ENCODE data around the gene IFITM10.
"Not testable (repeated sequence)": the region's sequence is repeated elsewhere in the genome, so short reads cannot be mapped to it uniquely, and the experiment has no call there.

Gene IFITM10

DNA sequence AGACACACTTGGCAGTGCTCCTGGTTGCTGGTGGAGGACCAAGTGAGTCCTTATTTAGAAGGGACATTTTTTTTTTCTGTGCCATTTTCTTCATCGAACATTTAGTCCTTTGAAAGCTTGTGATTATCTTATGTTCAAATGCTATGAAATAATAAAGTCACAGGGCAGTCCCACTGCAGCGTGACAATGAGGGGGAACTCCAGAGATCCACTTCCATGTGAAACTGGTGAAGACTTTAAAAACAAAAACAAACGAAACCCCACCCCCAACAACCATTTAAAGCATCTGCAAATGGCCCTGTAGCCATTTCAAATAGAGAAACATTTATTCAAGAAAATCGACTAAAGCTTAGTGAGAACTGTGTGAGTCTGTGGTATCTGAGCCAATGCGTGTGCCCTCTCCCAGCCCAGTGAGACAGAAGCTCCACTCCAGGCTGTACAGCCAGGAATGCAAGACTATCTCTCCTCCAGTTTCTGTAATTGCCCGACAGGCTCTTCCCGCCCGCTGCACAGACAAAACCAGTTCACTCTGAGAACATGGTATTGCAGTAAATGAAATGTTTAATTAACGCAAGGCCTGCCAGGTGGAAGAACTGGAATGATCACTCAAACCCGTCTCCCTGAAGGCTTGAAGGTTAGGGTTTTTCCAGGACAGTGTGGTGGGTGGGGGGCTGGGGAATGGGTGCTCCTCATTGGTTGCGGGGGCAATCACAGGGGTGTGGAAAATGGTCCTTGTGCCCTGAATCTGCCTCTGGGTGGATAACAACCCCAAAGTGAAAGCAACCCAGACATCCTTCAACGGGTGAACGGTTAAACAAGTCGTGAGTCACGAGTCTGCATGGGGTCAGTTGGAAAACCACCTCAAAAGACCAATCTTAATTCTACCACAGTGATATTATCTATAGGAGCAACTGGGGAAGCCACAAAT is 45.0 kb downstream of the IFITM10 start:
- no peak for DNase-seq

DNA sequence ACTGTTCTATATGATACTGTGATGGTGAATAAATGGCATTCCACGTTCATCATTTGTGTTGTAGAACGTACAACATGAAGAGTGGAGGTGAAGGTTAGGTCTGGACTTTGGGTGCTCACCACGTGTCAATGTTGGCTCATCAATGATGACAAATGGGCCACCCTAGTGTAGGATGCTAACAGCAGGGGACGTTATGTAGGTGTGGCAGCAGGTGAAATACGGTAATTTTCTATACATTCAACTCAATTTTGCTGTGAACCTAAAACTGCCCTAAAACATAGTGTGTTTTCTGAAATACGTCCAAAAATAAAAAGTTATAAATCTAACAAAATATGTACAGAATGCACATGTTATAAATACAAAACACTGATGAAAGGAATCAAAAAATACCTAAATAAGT is 47.2 kb downstream of the IFITM10 start:
- no peak for DNase-seq

DNA sequence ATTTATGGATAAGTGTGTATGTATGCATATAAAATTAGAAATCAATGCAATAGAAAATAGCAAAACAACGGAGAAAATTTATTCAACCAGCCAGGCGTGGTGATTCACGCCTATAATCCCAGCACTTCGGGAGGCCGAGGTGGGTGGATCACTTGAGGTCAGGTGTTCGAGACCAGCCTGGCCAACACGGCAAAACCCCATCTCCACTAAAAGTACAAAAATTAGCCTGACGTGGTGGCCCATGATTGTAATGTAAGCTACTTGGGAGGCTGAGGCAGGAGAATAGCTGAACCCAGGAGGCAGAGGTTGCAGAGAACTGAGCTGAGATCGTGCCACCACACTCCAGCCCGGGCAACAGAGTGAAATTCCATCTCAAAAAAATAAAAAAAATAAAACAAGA is 47.9 kb downstream of the IFITM10 start:
- no peak for DNase-seq

DNA sequence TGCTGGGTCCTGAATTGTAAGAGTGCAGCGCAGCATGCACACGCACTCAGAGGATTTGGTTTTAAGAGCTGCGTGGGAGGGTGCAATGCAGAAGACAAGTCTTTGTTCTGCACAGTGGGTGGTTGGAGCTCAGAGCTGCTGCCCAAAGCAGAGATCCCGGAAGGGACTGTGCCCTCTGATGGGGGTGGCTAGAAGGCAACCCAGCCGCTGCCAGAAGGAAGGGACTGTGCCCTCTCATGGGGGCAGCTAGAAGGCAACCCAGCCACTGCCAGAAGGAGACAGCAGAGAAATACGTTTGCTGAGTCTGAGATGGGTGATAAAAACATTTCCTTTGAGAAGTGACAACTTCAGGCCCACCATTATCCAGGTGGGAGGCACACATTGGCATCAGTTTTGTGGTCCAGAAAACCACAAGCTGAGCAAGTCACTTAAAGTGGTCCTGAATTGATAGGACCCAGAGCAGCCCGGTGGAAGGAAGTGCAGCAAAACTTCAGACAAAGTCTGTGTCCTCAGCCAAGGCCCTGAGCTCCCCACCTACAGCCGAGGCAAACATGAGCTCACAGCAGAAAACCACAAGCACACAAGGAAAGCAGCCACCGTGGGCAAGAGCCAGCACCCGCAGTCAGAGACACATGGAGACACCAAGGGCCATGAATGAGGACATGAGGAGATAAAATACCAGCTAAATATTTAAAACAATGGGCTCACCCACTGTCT is 49.1 kb downstream of the IFITM10 start:
- no peak for DNase-seq

DNA sequence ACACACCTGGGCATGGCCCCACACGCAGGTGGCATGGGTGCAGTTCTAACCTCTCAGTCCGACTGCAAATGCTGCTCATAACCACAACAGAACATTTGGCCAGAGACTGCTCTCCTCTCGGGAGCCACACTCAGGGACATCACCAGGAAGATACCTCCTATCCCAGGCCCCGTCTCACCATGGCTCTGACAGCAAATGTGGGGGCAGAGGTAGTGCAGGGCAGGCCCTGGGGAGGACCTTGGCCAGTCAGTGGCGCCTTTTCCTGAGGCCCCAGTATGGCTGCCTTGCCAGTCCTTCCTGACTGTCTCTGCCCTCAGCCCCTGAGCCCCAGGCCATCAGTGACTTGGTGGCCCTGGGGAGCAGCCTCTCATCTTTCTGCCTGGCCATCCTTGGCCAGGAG is 50.6 kb downstream of the IFITM10 start:
- no peak for DNase-seq

DNA sequence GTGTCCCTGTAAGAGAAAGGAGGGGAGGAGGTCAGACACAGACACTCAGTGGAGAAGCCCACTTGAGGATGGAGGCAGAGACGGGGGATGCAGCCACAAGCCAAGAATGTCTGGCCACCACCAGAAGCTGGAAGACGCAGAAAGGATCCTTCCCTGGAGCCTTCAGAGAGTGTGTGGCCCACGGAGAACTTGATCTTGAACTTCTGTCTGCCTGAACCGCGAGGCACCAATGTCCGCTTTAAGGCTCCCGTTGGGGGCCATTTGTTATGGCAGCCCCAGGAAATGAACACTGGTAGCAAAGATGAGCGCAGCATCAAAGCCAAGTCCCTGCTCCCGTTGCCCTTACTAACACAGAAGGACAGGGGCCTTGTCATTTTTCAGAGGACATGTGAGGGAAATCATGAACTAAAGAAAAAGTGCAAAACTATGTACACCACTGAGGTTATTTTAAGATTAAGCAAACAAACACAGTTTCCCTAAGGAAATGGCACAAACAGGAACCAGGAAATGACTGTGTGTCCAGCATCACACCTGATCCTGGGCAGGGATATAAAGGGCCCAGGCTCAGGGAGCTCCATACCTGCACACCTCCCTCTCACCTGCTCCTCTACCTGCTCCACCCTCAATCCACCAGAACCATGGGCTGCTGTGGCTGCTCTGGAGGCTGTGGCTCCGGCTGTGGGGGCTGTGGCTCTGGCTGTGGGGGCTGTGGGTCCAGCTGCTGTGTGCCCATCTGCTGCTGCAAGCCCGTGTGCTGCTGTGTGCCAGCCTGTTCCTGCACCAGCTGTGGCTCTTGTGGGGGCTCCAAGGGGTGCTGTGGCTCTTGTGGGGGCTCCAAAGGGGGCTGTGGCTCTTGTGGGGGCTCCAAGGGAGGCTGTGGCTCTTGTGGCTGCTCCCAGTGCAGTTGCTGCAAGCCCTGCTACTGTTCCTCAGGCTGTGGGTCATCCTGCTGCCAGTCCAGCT is 53.5 kb downstream of the IFITM10 start, which contains the start of gene KRTAP5-6:
TSS of gene KRTAP5-6 (plus strand) at position 588 of the 963 bp plus-strand sequence. CDS start at position 639, 51 bp downstream.
- no peak for DNase-seq

DNA sequence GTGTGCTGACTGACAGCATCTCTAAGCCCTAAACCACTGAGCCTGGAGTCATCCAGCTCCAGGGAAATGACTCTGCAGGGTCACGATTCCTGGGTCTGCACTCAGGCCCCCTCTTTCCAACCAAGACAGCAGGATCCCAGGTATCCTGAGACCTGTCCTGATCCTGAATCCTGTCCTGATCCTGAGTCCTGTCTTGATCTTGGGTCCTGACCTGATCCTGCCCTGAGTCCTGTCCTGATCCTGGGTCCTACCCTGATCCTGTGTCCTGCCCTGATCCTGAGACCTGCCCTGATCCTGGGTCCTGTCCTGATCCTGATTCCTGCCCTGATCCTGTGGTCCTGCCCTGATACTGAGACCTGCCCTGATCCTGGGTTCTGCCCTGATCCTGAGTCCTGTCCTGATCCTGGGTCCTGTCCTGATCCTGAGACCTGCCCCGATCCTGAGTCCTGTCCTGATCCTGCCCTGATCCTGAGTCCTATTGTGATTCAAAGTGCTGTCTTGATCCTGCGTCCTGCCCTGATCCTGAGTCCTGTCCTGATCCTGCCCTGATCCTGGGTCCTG is 54.8 kb downstream of the IFITM10 start:
- no peak for DNase-seq

DNA sequence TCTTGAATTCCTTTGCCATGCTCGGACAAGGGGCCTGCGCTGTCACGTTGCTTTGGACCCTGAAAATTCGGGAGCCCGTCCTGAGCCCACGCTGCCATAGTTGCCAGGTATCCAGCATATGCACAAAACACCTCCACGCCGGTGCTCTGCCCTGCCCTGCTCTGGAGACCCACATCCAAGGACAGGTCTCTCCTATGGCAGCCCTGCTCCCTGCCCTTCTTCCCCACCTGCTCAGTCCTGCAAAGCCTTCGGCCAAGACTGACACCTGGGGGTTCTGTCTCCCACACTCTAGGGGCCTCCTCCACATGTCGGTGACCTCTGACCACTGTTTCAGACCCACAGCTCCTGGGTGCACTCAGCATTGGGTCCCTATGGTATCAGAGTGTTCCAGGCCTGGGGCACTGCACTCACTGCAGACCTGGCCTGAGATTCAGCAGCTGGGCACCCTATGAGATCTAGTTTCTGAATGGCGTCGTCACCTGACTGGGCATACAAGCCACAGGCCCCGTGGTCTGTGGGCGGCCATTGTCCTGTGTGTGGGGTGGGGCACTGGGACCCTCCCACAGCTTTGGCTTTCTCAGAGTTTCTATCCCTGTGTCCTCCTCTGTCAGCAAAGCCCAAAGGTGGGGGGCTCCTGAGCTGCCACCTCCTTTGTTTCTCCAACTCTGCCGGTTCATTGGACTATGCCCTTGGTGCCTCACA is 55.4 kb downstream of the IFITM10 start:
- no peak for DNase-seq

DNA sequence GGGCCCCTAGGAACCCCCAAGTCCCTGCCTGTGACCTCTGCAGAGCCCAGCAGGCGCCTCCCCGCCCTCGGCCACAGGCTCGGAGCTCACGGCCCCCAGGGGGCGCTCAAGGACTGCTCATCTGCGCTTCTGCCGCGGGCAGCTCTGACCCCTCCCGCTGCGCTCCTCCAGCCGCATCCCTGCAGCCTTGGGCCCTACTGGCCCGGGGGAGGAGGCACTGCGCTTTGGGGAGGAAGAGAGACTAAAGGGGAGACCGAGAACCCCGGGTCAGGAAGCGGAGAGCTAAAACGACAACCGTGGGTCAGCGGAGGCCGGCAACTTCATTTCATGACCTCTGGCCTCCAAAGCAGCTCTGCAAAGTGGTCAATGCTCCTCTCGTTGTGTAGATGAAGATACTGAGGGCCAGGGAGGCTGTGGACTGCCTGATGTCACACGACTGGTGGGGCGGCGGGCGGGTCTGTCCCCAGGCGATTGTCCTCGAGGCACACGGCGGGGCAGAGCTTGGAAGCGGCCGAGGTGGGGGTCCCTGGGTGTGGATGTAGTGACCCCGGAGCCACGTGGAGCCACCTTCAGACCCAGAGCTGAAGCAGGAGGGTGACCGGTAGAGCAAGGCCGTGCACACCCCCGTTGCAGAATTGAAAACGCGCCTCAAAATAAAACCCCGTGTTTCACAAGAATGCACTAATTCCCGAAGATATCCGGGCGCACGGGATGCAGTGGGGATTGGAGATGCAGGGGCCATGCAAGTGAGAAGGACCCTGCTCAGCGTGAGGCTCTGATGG is 56.1 kb downstream of the IFITM10 start:
- peak; percentile 83 to 88 for DNase-seq

DNA sequence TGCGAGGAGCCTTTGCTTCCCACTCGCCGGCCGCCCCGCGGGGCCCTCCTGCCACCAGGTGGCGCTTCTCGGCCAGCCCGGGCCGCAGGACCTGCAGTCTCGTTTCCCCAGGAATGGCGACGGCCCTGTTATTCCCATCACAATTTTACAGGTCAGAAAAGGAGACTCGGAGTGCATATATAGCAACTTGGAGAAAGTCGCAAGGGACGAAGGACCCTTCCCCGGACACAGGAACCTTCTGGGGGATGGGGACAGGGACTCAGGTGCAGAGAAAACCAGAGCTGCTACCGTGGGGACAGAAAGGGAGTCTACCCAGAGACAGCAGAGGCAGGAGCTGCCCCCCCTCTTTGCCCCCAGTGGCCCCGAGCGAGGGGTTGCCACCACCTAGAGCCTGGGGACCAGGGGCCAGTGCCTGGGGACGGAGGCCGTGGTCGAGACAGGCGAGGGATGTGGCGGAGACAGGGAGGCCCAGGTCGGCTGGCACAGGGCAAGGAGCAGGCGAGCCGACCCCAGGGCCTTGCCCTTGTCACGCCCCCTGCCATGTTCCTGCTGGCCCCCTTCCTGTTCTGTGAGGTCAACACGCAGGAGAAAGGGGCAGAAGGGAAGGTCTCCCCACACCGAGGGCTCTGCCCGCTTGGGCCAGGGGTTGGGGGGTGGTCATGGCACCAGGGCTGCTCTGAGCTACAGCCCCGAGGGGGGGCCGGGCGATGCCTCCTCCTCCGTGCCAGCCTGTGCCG is 56.9 kb downstream of the IFITM10 start:
- peak; percentile 76 to 79 for DNase-seq

DNA sequence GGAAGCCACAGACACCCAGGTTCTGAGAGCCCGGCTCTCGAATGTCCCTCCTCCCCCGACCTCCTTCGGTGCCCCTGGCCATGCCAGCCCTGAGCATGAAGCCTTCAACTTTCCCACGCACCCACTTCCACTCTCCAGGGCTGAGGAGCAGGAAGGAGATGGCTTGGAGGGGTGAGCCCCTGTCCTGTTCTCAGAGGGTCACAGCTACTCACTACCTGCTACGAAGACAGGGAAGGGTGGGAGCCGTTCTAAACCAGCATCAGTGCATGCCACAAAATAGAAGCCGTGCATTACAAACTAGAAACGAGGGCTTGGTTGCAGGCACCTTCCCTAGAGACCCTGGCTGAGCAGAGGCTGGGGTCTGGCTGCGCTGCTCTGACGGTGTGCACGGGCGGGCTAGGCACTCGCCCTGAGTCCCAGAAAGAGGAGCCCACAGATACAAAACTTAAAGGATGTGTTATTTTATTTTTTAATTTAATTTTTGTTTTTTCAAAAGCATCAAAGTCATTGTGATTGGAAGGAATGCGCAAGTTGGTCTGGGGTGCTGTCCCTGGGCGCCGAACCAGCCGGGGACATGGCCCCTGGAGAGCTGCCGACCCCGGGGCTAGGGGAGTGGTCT is 57.6 kb downstream of the IFITM10 start:
- no peak for DNase-seq

DNA sequence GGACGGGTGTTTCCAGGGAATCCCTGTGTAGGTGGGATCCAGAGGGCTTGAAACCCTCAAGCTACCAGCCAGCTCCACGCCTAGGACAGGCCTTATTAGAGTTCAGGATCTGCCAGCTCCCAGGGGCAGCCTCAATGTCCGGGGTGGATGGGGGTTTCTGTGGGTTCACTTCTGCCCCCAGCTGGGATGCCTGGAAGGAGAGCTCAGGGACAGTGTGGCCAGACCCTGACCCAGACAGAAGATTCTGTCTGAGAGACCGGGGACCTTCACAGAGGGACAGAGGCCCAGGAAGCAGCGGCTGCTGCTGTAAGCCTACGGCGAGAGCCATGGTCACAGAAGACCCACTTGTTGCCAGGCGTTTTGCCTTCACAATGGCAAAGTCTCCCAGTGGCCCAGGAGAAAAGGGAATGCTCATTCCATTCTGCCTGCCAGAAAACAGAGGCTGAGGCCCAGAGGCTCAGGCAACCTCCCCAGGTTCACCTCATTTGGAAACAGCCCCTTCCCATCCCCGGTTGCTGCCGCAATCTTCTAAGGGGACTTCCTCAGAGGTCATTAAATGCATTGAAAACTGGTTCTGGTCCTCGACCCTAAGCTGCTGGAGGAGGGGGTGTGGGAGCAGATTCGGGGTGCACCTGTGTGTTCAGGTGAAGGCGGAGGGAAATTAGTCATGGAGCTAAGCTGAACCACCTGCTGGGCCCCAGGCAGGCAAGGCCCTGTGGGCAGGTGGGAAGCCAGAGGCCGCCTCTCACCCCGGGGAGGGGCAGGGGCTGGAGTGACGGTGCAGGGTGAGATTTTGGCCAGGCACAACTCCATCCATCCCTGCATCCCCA is 58.3 kb downstream of the IFITM10 start:
- no peak for DNase-seq

DNA sequence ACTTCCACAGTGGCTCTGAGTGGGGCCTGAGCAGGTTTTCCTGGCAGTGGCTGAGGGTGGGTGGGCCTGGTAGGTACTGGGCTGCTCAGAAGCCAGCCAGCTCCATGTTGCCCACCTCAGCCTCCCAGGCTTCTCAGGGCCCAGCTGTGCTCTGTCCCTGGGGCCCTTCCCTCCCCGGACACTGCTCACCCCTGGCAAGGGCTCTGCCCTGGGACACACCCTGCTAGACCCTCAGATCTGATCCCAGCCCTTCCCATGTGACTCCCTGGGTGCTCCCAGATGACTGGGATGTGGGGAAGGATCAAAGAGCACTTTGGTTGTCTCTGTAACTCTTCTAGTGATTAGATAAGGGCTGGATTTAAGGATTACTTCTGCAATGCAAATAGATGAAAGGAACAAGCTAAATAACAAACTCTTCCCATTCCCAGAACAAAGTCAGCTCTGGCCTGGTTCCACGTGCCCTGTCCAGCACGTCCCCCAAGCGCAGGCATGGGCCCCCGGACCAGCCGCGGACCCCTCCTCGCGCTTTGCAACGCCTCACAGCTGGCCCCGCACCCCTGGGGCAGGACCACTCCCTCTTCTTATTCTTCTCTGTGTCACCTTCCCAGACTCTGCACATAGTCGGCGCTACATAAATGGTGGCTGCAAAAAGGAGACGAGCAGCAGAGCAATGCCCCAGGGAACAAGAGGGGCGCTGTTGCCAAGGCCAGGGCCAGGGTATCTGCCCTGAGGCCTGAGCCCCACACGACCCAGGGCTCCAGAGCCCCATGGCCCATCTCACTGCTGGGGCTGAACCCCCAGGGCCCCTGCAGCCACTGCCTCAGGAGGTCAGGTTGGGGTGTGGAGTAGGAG is 59.1 kb downstream of the IFITM10 start:
- no peak for DNase-seq

DNA sequence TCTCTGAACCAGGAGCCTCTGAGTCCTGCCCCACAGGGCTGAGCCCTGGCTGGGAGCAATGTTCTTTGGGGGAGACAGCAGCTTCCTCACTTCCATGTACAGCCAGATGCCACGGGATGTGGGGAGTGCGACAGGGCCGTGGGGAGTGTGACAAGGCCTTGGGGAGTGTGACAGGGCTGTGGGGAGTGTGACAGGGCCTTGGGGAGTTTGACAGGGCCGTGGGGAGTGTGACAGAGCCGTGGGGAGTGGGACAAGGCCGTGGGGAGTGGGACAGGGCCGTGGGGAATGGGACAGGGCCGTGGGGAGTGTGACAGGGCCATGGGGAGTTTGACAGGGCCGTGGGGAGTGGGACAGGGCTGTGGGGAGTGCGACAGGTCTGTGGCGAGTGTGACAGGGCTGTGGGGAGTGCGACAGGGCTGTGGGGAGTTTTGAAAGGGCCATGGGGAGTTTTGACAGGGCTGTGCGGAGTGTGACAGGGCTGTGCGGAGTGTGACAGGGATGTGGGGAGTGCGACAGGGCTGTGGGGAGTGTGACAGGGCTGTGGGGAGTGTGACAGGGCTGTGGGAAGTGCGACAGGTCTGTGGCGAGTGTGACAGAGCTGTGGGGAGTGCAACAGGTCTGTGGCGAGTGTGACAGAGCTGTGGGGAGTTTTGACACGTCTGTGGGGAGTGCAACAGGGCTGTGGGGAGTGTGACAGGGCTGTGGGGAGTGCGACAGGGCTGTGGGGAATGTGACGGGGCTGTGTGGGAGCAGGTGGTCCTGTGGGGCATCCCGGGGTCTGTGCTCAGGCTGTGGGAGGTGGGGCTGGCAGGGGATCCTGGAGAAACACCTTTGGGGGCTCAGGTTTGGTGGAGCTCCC is 60.0 kb downstream of the IFITM10 start:
- no peak for DNase-seq

DNA sequence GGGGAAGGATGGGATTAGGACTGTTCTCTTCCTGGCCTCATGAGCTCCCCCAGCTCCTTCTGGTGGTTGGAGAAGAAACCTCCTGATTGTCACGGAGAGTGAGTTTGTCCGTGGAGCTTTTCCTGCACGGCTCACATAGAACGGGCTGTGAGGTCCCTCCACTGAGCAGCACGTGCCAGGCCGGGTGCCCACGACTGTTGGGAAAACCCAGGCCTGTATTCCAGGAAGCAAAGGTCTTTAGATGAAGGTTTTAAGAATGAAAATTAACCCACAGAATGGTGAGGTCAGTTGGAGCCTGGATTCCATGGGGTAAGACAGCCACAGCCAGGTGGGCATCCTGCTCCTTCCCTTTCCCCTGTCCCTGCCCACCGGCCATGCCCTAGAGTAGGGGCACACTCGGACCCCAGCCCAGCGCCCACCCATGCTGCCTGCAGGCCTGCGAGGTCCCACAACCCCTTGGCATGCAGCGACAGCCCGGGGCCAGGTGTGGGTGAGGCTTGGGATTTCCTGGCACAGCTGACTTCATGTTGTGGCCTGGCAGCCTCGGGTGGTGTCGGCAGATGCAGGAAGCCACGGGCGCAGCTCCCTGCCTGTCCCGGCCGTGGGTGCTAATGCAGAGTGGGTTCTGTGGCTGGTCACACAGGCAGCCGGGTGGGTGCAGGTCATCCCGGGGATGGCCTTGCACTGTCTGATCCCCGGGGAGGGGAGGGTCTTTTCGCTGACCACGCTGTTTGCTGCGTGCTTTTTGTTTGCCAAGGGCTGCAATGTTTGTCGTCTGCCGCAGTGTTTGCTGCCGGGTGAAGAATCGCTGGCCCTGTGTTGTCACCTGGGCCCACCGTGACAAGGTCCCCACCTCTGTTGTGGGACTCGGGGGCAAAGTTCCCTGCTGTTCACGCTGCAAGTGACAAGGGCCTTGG is 60.9 kb downstream of the IFITM10 start:
- not testable (repeated sequence) for DNase-seq
